GM18505 (cell line): Measurements from ENCODE around the gene EYS.
"Not testable (repeated sequence)": the region's sequence is repeated elsewhere in the genome, so short reads cannot be mapped to it uniquely, and the experiment has no call there.

Experiments used
- ATAC-seq: cut with Tn5 transposase; IDR thresholded peaks from one replicate; pipeline ENCODE4 v1.9.1; 2021; ENCODE audit not compliant: unreplicated experiment
- POLR2A ChIP-seq: IDR thresholded peaks from 4 replicates; pipeline ENCODE4 v1.6.1; 2011; ENCODE audit warnings: borderline replicate concordance; ENCODE audit not compliant: insufficient read depth, insufficient read length; ENCODE audit errors: extremely low read depth

Gene EYS

GRCh38 chr6:65014006-65014405 lies 693.0 kb downstream of the EYS start:
- no peak for TF ChIP-seq POLR2A

GRCh38 chr6:65006788-65007187 lies 700.2 kb downstream of the EYS start:
- no peak for ATAC-seq
- no peak for TF ChIP-seq POLR2A

More at GRCh38 chr6:65014006-65014405, 693.0 kb downstream of the EYS start:
- no peak for ATAC-seq

GRCh38 chr6:65004283-65004682 lies 702.7 kb downstream of the EYS start:
- no peak for ATAC-seq
- TF ChIP-seq POLR2A, result no peak

- ATAC-seq, result not testable (repeated sequence)
Observed at GRCh38 chr6:65002882-65003281, 704.1 kb downstream of the EYS start.

- no peak for TF ChIP-seq POLR2A
- no peak for ATAC-seq
Observed at GRCh38 chr6:65000815-65001214, 706.2 kb downstream of the EYS start.

- ATAC-seq, result no peak
- TF ChIP-seq POLR2A, result no peak
Observed at GRCh38 chr6:64998204-64998603, 708.8 kb downstream of the EYS start.

- no peak for TF ChIP-seq POLR2A
- no peak for ATAC-seq
Observed at GRCh38 chr6:64996301-64996700, 710.7 kb downstream of the EYS start.

GRCh38 chr6:64990652-64991304 lies 716.2 kb downstream of the EYS start:
- ATAC-seq, result no peak
- no peak for TF ChIP-seq POLR2A

GRCh38 chr6:64988148-64988547 lies 718.9 kb downstream of the EYS start:
- TF ChIP-seq POLR2A, result no peak
- ATAC-seq, result no peak

GRCh38 chr6:64987066-64987465 lies 720.0 kb downstream of the EYS start:
- no peak for TF ChIP-seq POLR2A
- no peak for ATAC-seq

GRCh38 chr6:64985726-64986125 lies 721.3 kb downstream of the EYS start:
- ATAC-seq, result no peak

GRCh38 chr6:64984948-64985347 lies 722.1 kb downstream of the EYS start:
- ATAC-seq, result no peak
- TF ChIP-seq POLR2A, result no peak

More at GRCh38 chr6:64985726-64986125, 721.3 kb downstream of the EYS start:
- TF ChIP-seq POLR2A, result no peak

GRCh38 chr6:64983089-64983488 lies 723.9 kb downstream of the EYS start:
- ATAC-seq, result no peak
- TF ChIP-seq POLR2A, result no peak

- TF ChIP-seq POLR2A, result no peak
- no peak for ATAC-seq
Observed at GRCh38 chr6:64973142-64973541, 733.9 kb downstream of the EYS start.

- ATAC-seq, result no peak
- TF ChIP-seq POLR2A, result no peak
Observed at GRCh38 chr6:64969139-64969538, 737.9 kb downstream of the EYS start.
